HG02852 (cell line): Measurements from ENCODE around the gene NEU4.
"Not testable (repeated sequence)": the region's sequence is repeated elsewhere in the genome, so short reads cannot be mapped to it uniquely, and the experiment has no call there.

Experiments used
- ATAC-seq: cut with Tn5 transposase; IDR thresholded peaks from one replicate; pipeline ENCODE4 v1.9.1; 2021; ENCODE audit warnings: mild to moderate bottlenecking, moderate library complexity; ENCODE audit not compliant: unreplicated experiment

NEU4 gene

GRCh38 chr2:241812730-241813643 lies 4.0 kb downstream of the NEU4 start:
- no peak for ATAC-seq

- ATAC-seq: no peak
Measured at GRCh38 chr2:241813644-241814392, 4.8 kb downstream of the NEU4 start.

GRCh38 chr2:241814393-241814642 lies 5.3 kb downstream of the NEU4 start:
- ATAC-seq: no peak

DNA sequence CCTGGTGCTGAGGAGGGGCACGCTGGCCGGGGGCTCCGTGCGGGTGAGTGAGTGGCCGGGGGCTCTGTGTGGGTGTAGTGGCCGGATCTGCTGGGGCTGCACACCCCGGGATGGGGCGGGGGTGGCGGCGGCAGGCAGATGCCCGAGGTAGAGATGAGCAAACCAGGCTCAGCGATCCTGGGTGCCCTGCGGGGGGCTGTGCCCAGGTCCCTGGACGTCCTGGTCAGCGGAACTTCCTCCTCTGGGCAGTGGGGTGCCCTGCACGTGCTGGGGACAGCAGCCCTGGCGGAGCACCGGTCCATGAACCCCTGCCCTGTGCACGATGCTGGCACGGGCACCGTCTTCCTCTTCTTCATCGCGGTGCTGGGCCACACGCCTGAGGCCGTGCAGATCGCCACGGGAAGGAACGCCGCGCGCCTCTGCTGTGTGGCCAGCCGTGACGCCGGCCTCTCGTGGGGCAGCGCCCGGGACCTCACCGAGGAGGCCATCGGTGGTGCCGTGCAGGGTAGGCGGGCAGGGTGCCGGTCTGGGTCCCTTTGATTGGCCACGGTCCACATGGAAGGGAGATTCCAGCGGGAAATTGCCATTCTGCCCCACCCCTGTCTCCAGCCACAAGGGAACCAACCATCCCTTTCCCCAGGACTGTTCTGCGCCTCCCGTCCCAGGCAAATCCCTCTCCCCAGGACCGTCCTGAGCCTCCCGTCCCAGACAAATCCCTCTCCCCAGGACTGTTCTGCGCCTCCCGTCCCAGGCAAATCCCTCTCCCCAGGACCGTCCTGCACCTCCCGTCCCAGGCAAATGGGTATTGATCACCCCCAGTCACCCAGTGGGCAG lies 5.9 kb downstream of the NEU4 start:
- ATAC-seq: no peak

GRCh38 chr2:241815477-241816430 lies 6.8 kb downstream of the NEU4 start:
- no peak for ATAC-seq

- no peak for ATAC-seq
Measured at GRCh38 chr2:241816431-241817121, 7.6 kb downstream of the NEU4 start.

DNA sequence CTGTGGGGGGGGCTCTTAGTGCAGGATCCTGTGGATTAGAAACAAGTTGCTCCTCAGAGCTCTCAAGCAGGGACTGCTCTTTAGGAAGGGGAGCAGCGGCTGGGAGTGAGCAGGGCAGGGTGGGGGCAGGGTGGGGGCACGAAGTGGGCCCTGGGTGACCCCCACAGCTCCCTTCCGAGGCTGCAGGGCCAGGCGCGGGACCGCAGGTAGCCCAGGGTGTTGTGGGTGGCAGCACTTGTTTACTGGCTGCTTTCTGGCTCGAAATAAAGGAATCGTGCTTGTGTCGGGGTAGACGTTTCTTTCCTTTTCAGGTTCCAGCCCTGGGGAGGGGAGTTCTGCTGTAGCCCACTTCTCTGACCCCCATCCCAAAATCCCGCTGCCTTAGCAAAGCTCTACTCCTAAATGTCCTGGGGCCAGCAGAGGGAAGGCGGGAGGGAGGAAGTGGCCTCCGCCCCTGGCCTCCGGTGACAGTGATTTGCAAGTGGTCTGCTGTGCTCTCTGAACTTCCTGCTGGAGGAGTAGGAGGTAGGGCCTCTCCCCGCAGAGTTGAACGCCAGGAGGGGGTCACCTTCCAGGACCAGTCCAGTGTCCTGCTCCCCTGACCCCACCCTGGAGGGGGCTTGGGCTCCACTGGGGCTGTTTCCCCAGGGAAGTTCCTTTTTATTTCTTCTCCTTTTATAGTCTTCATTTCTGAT lies 8.3 kb downstream of the NEU4 start:
- ATAC-seq: no peak

- ATAC-seq: not testable (repeated sequence)
Measured at GRCh38 chr2:241817821-241818215, 8.8 kb downstream of the NEU4 start.

GRCh38 chr2:241818229-241818942 lies 9.4 kb downstream of the NEU4 start:
- no peak for ATAC-seq

DNA sequence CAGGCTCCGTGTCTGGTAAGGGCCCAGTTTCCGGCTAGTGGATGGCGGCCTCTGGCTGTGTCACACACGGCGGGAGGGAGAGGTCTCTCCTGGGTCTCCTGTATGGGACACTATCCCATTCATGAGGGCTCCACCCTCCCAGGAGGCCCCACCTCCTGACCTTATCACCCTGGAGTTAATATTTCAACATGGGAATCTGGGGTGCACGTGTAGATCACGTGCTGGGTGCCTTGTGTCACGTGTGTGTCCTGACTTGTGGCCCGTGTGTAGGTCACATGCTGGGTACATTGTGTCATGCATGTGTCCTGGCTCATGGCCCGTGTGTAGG lies 9.9 kb downstream of the NEU4 start:
- ATAC-seq: no peak

GRCh38 chr2:241819947-241820624 lies 11.1 kb downstream of the NEU4 start:
- not testable (repeated sequence) for ATAC-seq

GRCh38 chr2:241820625-241821384 lies 11.8 kb downstream of the NEU4 start:
- ATAC-seq: no peak

- no peak for ATAC-seq
Measured at GRCh38 chr2:241821460-241822263, 12.7 kb downstream of the NEU4 start.

- no peak for ATAC-seq
Measured at GRCh38 chr2:241822264-241822623, 13.3 kb downstream of the NEU4 start.

GRCh38 chr2:241823531-241824437 lies 14.8 kb downstream of the NEU4 start:
- not testable (repeated sequence) for ATAC-seq

- no peak for ATAC-seq
Measured at GRCh38 chr2:241827394-241827793, 18.4 kb downstream of the NEU4 start.
